RWPE2 (cell line): ENCODE data around the gene MYBPC3.

Source experiments
- ATAC-seq: fragments of 200-7000 bp; cut with Tn5 transposase; 3 replicates; pipeline ENCODE4 v1.9.1; 2021; ENCODE audit warnings: low read depth
- DNase-seq: peaks from one replicate; pipeline ENCODE4 v3.0.0-alpha.2; 2020; ENCODE audit warnings: low spot score
- H3K27ac ChIP-seq: fragments of 450-650 bp; 2 replicates; pipeline ENCODE4 v1.5.1; 2017; ENCODE audit warnings: mild to moderate bottlenecking; ENCODE audit not compliant: poor library complexity, severe bottlenecking
- H3K27me3 ChIP-seq: fragments of 250-450 bp; sonication (Bioruptor Pico); 2 replicates; pipeline ENCODE4 v1.5.1; 2021; ENCODE audit warnings: mild to moderate bottlenecking, moderate library complexity; ENCODE audit not compliant: insufficient read depth, poor library complexity, severe bottlenecking
- H3K36me3 ChIP-seq: fragments of 250-450 bp; sonication (Bioruptor Pico); 2 replicates; pipeline ENCODE4 v1.5.1; 2020; ENCODE audit warnings: low read depth, mild to moderate bottlenecking, moderate library complexity
- H3K4me1 ChIP-seq: fragments of 250-450 bp; sonication (Bioruptor Pico); 2 replicates; pipeline ENCODE4 v1.5.1; 2021; ENCODE audit warnings: mild to moderate bottlenecking, moderate library complexity; ENCODE audit not compliant: insufficient read depth, poor library complexity, severe bottlenecking
- H3K4me3 ChIP-seq: fragments of 250-450 bp; sonication (Bioruptor Pico); 2 replicates; pipeline ENCODE4 v1.5.1; 2021; ENCODE audit warnings: mild to moderate bottlenecking, moderate library complexity; ENCODE audit not compliant: severe bottlenecking
- H3K9me3 ChIP-seq: fragments of 250-450 bp; sonication (Bioruptor Pico); 2 replicates; pipeline ENCODE4 v1.5.1; 2021; ENCODE audit warnings: mild to moderate bottlenecking, moderate library complexity; ENCODE audit not compliant: severe bottlenecking
- TF ChIP-seq, protein P1 (sequence below): fragments of 450-650 bp; IDR thresholded peaks from one replicate; pipeline ENCODE4 v1.5.1; 2017; ENCODE audit warnings: mild to moderate bottlenecking, moderate library complexity; ENCODE audit not compliant: poor library complexity, severe bottlenecking

MYBPC3 gene

GRCh38 chr11:47375546-47376085 lies 23.1 kb upstream of the MYBPC3 start:
- Histone ChIP-seq H3K4me3 (no peak overlapping the region), H3K4me1 (no peaks in the 10 kb centered on the region), H3K9me3 (no peaks in the 10 kb centered on the region), H3K27ac (no peak overlapping the region), H3K36me3 (no peaks in the 10 kb centered on the region), H3K27me3 (no peaks in the 10 kb centered on the region)
- no peak for DNase-seq
- TF ChIP-seq, protein P1, sequence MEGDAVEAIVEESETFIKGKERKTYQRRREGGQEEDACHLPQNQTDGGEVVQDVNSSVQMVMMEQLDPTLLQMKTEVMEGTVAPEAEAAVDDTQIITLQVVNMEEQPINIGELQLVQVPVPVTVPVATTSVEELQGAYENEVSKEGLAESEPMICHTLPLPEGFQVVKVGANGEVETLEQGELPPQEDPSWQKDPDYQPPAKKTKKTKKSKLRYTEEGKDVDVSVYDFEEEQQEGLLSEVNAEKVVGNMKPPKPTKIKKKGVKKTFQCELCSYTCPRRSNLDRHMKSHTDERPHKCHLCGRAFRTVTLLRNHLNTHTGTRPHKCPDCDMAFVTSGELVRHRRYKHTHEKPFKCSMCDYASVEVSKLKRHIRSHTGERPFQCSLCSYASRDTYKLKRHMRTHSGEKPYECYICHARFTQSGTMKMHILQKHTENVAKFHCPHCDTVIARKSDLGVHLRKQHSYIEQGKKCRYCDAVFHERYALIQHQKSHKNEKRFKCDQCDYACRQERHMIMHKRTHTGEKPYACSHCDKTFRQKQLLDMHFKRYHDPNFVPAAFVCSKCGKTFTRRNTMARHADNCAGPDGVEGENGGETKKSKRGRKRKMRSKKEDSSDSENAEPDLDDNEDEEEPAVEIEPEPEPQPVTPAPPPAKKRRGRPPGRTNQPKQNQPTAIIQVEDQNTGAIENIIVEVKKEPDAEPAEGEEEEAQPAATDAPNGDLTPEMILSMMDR: no peak
- no peak for ATAC-seq

GRCh38 chr11:47375020-47375419 lies 22.5 kb upstream of the MYBPC3 start:
- Histone ChIP-seq H3K4me3 (no peak overlapping the region), H3K36me3 (no peaks in the 10 kb centered on the region), H3K9me3 (no peaks in the 10 kb centered on the region), H3K27ac (no peak overlapping the region), H3K4me1 (no peaks in the 10 kb centered on the region), H3K27me3 (no peaks in the 10 kb centered on the region)
- ATAC-seq (no peak), DNase-seq (no peak)
- TF ChIP-seq, protein P1: no peak

GRCh38 chr11:47374720-47375019 lies 22.2 kb upstream of the MYBPC3 start:
- Histone ChIP-seq H3K9me3 (no peaks in the 10 kb centered on the region), H3K4me3 (no peak overlapping the region), H3K36me3 (no peaks in the 10 kb centered on the region), H3K27me3 (no peaks in the 10 kb centered on the region), H3K27ac (no peak overlapping the region), H3K4me1 (no peaks in the 10 kb centered on the region)
- DNase-seq (no peak), ATAC-seq (no peak)
- TF ChIP-seq, protein P1: no peak

- H3K27me3 ChIP-seq: no peaks in the 10 kb centered on the region
- TF ChIP-seq, protein P1: peak; percentile 94
- H3K27ac ChIP-seq: no peak overlapping the region
- no peaks in the 10 kb centered on the region for H3K9me3 ChIP-seq
- DNase-seq (peak; percentile 71), ATAC-seq (peak; percentile 86)
- no peak overlapping the region for H3K4me3 ChIP-seq
- no peaks in the 10 kb centered on the region for H3K36me3 ChIP-seq
- H3K4me1 ChIP-seq: no peaks in the 10 kb centered on the region
Observed at GRCh38 chr11:47373876-47374719, 21.6 kb upstream of the MYBPC3 start.

DNA sequence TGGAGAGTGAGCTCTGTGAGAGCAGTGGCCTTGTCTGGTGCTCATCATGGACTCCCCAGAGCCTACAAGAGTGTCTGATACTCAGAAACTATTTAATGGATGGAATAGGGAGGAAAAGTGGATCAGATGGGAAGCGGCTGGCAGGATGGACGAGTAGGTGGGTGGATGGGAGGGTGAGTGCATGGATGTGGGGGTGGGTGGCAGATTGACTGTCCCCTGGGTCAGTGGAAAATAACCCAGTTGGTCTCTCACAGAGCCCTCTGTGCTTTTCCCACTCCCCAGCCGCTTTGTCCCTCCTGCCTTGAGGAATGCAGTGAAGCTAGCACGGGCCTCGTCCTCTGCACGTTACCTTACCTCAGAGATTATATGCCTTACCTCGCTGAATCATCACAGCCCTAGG lies 19.9 kb upstream of the MYBPC3 start:
- no peaks in the 10 kb centered on the region for H3K36me3 ChIP-seq
- no peaks in the 10 kb centered on the region for H3K4me1 ChIP-seq
- H3K27ac ChIP-seq: no peak overlapping the region
- H3K27me3 ChIP-seq: no peaks in the 10 kb centered on the region
- ATAC-seq (no peak), DNase-seq (no peak)
- TF ChIP-seq, protein P1: no peak
- no peak overlapping the region for H3K4me3 ChIP-seq
- H3K9me3 ChIP-seq: no peaks in the 10 kb centered on the region
